ENCODE data around the gene SERPINF2. TPM values are rescaled to one million over a fixed set of nuclear protein-coding genes. Genes with fewer than 3 reads are reported as not detected.
"Not testable (repeated sequence)": the region's sequence is repeated elsewhere in the genome, so short reads cannot be mapped to it uniquely, and the experiment has no call there.

Gene SERPINF2
- polyA plus RNA-seq, 1 experiment, result 0.02 TPM

DNA sequence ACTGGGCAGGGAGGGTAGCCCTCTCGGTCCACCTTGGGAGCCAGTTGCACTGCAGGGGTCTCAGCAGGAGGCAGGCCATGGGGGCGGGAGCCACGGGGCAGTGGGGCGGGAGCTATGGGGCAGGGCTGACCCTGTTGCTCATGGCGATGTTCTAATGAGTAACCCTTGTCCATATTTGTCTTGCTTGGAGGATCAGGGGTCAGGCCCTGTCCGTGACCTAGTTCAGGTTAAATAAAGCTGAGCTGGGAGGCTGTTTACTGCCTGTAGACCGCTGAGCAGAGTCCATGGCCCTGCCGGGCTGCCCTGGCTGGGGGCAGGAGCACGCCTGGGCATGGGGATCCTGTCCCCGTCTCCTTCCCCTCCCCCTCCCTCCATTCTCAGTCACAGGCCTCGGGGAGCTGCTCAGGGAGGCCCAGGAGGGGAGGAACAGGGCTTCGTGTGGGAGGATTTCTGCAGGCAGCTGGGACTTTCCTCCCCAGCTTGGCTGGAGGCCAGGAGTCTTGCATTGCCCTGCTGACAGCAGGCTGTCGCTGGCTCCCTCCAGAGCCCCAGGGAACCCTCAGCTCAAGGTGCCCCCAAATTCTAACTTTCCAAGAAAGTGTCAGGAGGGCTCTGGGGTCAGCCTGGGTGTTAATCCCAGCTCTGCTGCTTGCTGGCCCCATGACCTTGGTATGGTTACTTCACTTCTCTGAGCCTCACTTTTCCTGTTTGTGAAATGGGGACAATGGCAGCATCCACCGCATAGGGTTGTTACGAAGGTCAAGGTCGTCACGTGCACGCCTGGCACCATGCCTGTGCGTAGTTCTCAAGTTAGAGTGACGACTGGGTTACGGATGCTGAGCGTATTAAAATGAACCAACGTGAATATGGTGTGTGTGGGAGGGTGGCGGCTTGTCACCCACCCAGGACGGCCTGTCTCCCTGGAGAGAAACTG lies 6.1 kb upstream of the SERPINF2 start:
- Histone ChIP-seq H3K4me3 (ENCODE audit: low read depth, low read length) (no peak overlapping the region), H3K36me3 (ENCODE audit: control insufficient read depth, insufficient read depth, low read length) (peaks cover 16% of the 10 kb centered on the region), H3K27me3 (ENCODE audit: control insufficient read depth, insufficient read depth, low read length) (no peaks in the 10 kb centered on the region)
- CTCF ChIA-PET, result interaction anchor here (0.8 to 1.2 kb wide), 3 partner anchors 10 to 70 kb away, joined by 3 read pairs; no protein-coding TSS in a partner anchor
- DNase-seq (ENCODE audit: low read depth), result no peak
- TF ChIP-seq, protein P1, sequence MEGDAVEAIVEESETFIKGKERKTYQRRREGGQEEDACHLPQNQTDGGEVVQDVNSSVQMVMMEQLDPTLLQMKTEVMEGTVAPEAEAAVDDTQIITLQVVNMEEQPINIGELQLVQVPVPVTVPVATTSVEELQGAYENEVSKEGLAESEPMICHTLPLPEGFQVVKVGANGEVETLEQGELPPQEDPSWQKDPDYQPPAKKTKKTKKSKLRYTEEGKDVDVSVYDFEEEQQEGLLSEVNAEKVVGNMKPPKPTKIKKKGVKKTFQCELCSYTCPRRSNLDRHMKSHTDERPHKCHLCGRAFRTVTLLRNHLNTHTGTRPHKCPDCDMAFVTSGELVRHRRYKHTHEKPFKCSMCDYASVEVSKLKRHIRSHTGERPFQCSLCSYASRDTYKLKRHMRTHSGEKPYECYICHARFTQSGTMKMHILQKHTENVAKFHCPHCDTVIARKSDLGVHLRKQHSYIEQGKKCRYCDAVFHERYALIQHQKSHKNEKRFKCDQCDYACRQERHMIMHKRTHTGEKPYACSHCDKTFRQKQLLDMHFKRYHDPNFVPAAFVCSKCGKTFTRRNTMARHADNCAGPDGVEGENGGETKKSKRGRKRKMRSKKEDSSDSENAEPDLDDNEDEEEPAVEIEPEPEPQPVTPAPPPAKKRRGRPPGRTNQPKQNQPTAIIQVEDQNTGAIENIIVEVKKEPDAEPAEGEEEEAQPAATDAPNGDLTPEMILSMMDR (IDR thresholded peaks at IDR 0.05; ENCODE audit: insufficient read depth, low read depth, low read length), result no peak
- POLR2A ChIA-PET, result interaction anchor here (0.6 kb wide), 2 partner anchors 26 to 310 kb away, joined by 8 to 19 read pairs; no protein-coding TSS in a partner anchor

DNA sequence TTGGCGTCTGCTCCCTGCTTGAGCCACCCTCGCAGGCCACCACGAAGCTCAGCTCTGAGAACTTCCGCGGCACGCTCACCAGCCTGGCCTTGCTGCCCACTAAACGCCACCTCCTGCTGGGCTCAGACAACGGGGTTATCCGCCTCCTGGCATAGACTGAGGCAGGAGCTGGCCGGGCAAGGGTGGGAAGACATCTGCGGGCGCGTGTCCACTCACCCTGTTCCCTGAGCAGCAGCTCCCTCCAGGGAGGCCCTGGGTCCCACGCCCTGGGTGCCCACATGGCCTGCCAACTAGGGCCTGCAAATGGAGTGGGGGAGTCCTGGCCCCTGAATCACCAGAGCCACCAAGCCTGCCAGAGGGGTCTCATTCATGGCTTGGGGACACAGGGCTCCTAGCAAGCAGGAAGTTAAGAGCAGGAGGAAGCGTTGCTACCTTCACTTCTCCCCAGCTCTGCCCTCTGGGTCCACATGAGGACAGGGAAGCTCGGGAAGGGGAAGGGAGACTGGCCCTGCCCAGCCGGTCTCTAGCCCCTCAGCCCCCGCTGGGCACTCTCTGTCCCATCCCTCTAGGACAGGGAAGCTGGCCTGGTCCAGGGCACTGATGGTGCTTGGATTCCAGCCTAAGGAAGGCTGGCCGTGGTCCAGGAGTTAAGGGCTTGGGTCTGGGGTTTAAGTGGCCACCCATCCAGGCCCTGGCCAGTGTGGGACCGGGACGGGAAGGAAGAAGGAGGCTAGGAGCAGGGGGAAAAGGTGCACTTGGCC lies 5.0 kb upstream of the SERPINF2 start:
- no peaks in the 10 kb centered on the region for H3K27me3 ChIP-seq (ENCODE audit: control insufficient read depth, insufficient read depth, low read length)
- CTCF ChIA-PET, result no interaction called here
- DNase-seq (ENCODE audit: low read depth), result no peak
- POLR2A ChIA-PET, result no interaction called here
- TF ChIP-seq, protein P1 (IDR thresholded peaks at IDR 0.05; ENCODE audit: insufficient read depth, low read depth, low read length), result no peak
- H3K4me3 ChIP-seq (ENCODE audit: low read depth, low read length), result no peak overlapping the region
- peaks cover 15% of the 10 kb centered on the region for H3K36me3 ChIP-seq (ENCODE audit: control insufficient read depth, insufficient read depth, low read length)

DNA sequence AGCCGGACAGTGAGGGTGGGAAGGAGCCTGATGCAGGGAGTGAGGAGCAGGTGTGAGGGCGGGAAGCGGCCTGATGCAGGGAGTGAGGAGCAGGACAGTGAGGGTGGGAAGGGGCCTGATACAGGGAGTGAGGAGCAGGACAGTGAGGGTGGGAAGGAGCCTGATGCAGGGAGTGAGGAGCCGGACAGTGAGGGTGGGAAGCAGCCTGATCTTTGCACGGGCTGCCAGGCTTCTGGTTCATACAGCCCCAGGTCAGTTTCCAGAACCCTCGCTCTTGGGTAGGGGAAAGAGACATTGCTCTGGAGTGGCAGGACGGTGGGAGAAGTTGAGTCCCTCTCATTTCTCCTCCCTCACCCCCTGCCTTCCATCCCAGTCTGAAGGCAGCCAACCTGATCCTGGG lies 772 bp upstream of the SERPINF2 start:
- H3K36me3 ChIP-seq (ENCODE audit: control insufficient read depth, insufficient read depth, low read length); POLR2A ChIA-PET; CTCF ChIA-PET; H3K4me3 ChIP-seq (ENCODE audit: low read depth, low read length); H3K27me3 ChIP-seq (ENCODE audit: control insufficient read depth, insufficient read depth, low read length); DNase-seq (ENCODE audit: low read depth): not testable (repeated sequence)

DNA sequence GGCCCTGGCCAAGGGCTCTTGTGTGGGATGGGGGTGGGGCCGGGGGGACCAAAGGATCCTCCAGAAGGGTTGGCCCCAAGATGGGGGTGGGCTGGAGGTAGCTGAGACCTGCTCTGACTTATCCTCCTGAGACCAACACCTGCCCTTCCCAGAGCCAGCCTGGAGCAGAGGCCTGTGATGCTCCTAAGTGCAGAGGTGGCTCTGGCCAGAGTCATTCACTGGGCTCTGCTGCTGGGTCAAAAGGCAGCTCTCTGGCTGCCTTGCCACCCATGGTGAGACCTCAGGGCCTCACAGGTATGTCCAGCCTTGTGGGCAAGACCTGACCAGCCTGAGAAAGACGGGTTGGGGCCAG lies 393 bp downstream of the SERPINF2 start:
- H3K36me3 ChIP-seq (ENCODE audit: control insufficient read depth, insufficient read depth, low read length), result no peaks in the 10 kb centered on the region
- POLR2A ChIA-PET, result no interaction called here
- H3K27me3 ChIP-seq (ENCODE audit: control insufficient read depth, insufficient read depth, low read length), result no peaks in the 10 kb centered on the region
- DNase-seq (ENCODE audit: low read depth), result no peak
- CTCF ChIA-PET, result no interaction called here
- no peak overlapping the region for H3K4me3 ChIP-seq (ENCODE audit: low read depth, low read length)
- TF ChIP-seq, protein P1 (IDR thresholded peaks at IDR 0.05; ENCODE audit: insufficient read depth, low read depth, low read length), result no peak

DNA sequence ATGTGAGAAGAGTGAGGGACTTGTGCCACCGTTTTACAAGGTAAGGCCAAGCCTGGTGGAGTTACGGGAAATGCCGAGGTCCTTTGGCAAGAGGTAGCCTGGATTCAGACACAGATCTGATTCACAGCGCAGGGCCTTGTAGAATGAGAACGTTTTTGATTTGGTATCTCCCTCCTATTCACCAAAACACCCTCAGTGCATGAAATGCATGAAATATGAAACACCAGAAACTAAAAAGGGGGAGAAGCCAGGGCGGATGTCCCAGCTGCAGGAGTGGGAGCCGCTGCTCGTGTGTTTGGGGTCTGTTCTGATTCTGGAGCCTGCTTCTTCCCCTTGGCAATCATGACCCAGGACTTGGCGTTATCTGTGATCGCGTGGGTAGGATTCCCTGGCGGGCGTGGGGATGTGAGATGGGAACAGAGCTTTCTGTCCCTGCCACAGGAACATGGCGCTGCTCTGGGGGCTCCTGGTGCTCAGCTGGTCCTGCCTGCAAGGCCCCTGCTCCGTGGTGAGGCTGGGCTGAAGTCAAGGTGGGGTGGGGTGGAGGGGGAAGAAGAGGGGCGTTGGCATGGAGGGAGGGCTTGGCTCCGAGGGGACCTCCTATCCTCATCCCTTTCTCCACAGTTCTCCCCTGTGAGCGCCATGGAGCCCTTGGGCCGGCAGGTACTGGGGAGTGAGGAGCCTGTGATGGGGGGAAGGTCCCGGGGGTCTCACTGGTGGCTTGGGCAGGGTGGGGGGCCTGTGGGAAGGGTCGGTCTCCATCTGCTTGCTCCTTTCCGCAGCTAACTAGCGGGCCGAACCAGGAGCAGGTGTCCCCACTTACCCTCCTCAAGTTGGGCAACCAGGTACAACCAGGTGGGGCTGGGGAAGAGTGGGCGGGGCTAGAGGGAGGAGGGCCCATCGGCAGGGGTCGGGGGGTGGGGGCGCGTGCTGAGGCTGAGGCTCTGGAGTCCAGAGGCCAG lies 2.2 kb downstream of the SERPINF2 start:
- H3K36me3 ChIP-seq (ENCODE audit: control insufficient read depth, insufficient read depth, low read length), result no peaks in the 10 kb centered on the region
- H3K4me3 ChIP-seq (ENCODE audit: low read depth, low read length), result no peak overlapping the region
- no peaks in the 10 kb centered on the region for H3K27me3 ChIP-seq (ENCODE audit: control insufficient read depth, insufficient read depth, low read length)
- TF ChIP-seq, protein P1 (IDR thresholded peaks at IDR 0.05; ENCODE audit: insufficient read depth, low read depth, low read length), result no peak
- no peak for DNase-seq (ENCODE audit: low read depth)
- ChIA-PET CTCF (no interaction called here), POLR2A (no interaction called here)
